ENCODE measurements around the gene SLC18A2. TPM values are rescaled to one million over a fixed set of nuclear protein-coding genes. Genes with fewer than 3 reads are reported as not detected.
"Not testable (repeated sequence)": the region's sequence is repeated elsewhere in the genome, so short reads cannot be mapped to it uniquely, and the experiment has no call there.

SLC18A2 gene
- total RNA-seq, 1 donor from 2014 or later: 0.13 TPM

- DNase-seq (ENCODE audit: low spot score in 2 of 2, unreplicated experiment in 2 of 2): no peak
- no peaks in the 10 kb centered on the region for H3K4me1 Mint-ChIP-seq
These were observed 53.2 kb downstream of the SLC18A2 start for GRCh38 chr10:117294039-117294645.

GRCh38 chr10:117294735-117295134 is 53.8 kb downstream of the SLC18A2 start:
- no peak for TF ChIP-seq CTCF (IDR thresholded peaks at IDR 0.05; ENCODE audit: unreplicated experiment)
- no peak overlapping the region for H3K27ac Mint-ChIP-seq
- no peak for DNase-seq (ENCODE audit: low spot score in 2 of 2, unreplicated experiment in 2 of 2)
- no peaks in the 10 kb centered on the region for H3K4me1 Mint-ChIP-seq
- peaks cover 13% of the 10 kb centered on the region for H3K9me3 Mint-ChIP-seq
- no peak overlapping the region for H3K4me3 Mint-ChIP-seq
- H3K36me3 Mint-ChIP-seq: peaks cover 15% of the 10 kb centered on the region
- H3K27me3 Mint-ChIP-seq (ENCODE audit: low read depth): no peaks in the 10 kb centered on the region

More at GRCh38 chr10:117294039-117294645, 53.2 kb downstream of the SLC18A2 start:
- Mint-ChIP-seq H3K27ac (no peak overlapping the region), H3K36me3 (peaks cover 14% of the 10 kb centered on the region), H3K4me3 (no peak overlapping the region), H3K27me3 (ENCODE audit: low read depth) (no peaks in the 10 kb centered on the region), H3K9me3 (peaks cover 7% of the 10 kb centered on the region)
- no peak for TF ChIP-seq CTCF (IDR thresholded peaks at IDR 0.05; ENCODE audit: unreplicated experiment)

GRCh38 chr10:117298219-117298618 is 57.3 kb downstream of the SLC18A2 start:
- H3K4me3 Mint-ChIP-seq: no peak overlapping the region
- peaks cover 25% of the 10 kb centered on the region for H3K9me3 Mint-ChIP-seq
- no peak for TF ChIP-seq CTCF (IDR thresholded peaks at IDR 0.05; ENCODE audit: unreplicated experiment)
- H3K27ac Mint-ChIP-seq: no peak overlapping the region
- no peaks in the 10 kb centered on the region for H3K27me3 Mint-ChIP-seq (ENCODE audit: low read depth)
- peaks cover 29% of the 10 kb centered on the region for H3K36me3 Mint-ChIP-seq
- DNase-seq (ENCODE audit: low spot score in 2 of 2, unreplicated experiment in 2 of 2): no peak
- no peaks in the 10 kb centered on the region for H3K4me1 Mint-ChIP-seq

- no peak overlapping the region for H3K4me3 Mint-ChIP-seq
- H3K4me1 Mint-ChIP-seq: no peaks in the 10 kb centered on the region
- peaks cover 32% of the 10 kb centered on the region for H3K36me3 Mint-ChIP-seq
- no peak for DNase-seq (ENCODE audit: low spot score in 2 of 2, unreplicated experiment in 2 of 2)
- no peak overlapping the region for H3K27ac Mint-ChIP-seq
- TF ChIP-seq CTCF (IDR thresholded peaks at IDR 0.05; ENCODE audit: unreplicated experiment): no peak
- peaks cover 33% of the 10 kb centered on the region for H3K9me3 Mint-ChIP-seq
- no peaks in the 10 kb centered on the region for H3K27me3 Mint-ChIP-seq (ENCODE audit: low read depth)
These were observed 58.5 kb downstream of the SLC18A2 start for GRCh38 chr10:117299435-117299834.

GRCh38 chr10:117300671-117301070 is 59.8 kb downstream of the SLC18A2 start:
- peaks cover 36% of the 10 kb centered on the region for H3K9me3 Mint-ChIP-seq
- TF ChIP-seq CTCF (IDR thresholded peaks at IDR 0.05; ENCODE audit: unreplicated experiment): no peak
- peaks cover 35% of the 10 kb centered on the region for H3K36me3 Mint-ChIP-seq

GRCh38 chr10:117303451-117303850 is 62.5 kb downstream of the SLC18A2 start:
- H3K4me3 Mint-ChIP-seq; DNase-seq (ENCODE audit: low spot score in 2 of 2, unreplicated experiment in 2 of 2); H3K27ac Mint-ChIP-seq; H3K27me3 Mint-ChIP-seq (ENCODE audit: low read depth); H3K4me1 Mint-ChIP-seq: not testable (repeated sequence)
- peaks cover 38% of the 10 kb centered on the region for H3K36me3 Mint-ChIP-seq
- peaks cover 40% of the 10 kb centered on the region for H3K9me3 Mint-ChIP-seq

More at GRCh38 chr10:117300671-117301070, 59.8 kb downstream of the SLC18A2 start:
- Mint-ChIP-seq H3K27ac (no peak overlapping the region), H3K27me3 (ENCODE audit: low read depth) (no peaks in the 10 kb centered on the region), H3K4me3 (no peak overlapping the region), H3K4me1 (no peaks in the 10 kb centered on the region)
- no peak for DNase-seq (ENCODE audit: low spot score in 2 of 2, unreplicated experiment in 2 of 2)

Data from mesothelial cell of epicardium (in vitro differentiated cells).